SK-N-SH treated with all-trans-retinoic acid at 6 μM for 48 hours (cell line): ENCODE results near the gene PPP1R14B.

ENCODE experiments used
- ARNTL ChIP-seq: fragments of 450-650 bp; formaldehyde crosslinking; IDR thresholded peaks from 2 replicates; pipeline ENCODE4 v1.5.0; 2020; ENCODE audit warnings: low read depth, mild to moderate bottlenecking, moderate library complexity, borderline replicate concordance
- BACH2 ChIP-seq: fragments of 250-450 bp; sonication (Bioruptor Pico); IDR thresholded peaks from 2 replicates; pipeline ENCODE4 v1.9.0; 2021; ENCODE audit warnings: mild to moderate bottlenecking, borderline replicate concordance
- CREB5 ChIP-seq: fragments of 250-450 bp; sonication (Bioruptor Pico); IDR thresholded peaks from 2 replicates; pipeline ENCODE4 v1.5.1; 2020; ENCODE audit warnings: low read depth, mild to moderate bottlenecking, moderate library complexity
- CSRNP3 ChIP-seq: fragments of 250-450 bp; sonication (Bioruptor Pico); IDR thresholded peaks from 2 replicates; pipeline ENCODE4 v1.5.1; 2021; ENCODE audit warnings: mild to moderate bottlenecking, moderate library complexity
- ESRRG ChIP-seq: fragments of 250-450 bp; sonication (Bioruptor Pico); IDR thresholded peaks from 2 replicates; pipeline ENCODE4 v1.6.1; 2021; ENCODE audit warnings: mild to moderate bottlenecking
- PATZ1 ChIP-seq: fragments of 250-450 bp; sonication (Bioruptor Pico); IDR thresholded peaks from 2 replicates; pipeline ENCODE4 v1.8.0; 2020; ENCODE audit warnings: mild to moderate bottlenecking, moderate library complexity, borderline replicate concordance
- PPARA ChIP-seq: fragments of 250-450 bp; sonication (Bioruptor Pico); IDR thresholded peaks from 2 replicates; pipeline ENCODE4 v1.5.0; 2020; ENCODE audit warnings: mild to moderate bottlenecking, borderline replicate concordance
- RARB ChIP-seq: fragments of 250-450 bp; sonication (Bioruptor Pico); IDR thresholded peaks from 2 replicates; pipeline ENCODE4 v1.8.0; 2021; ENCODE audit warnings: mild to moderate bottlenecking, moderate library complexity
- TOX ChIP-seq: fragments of 250-450 bp; sonication (Bioruptor Pico); IDR thresholded peaks from 2 replicates; pipeline ENCODE4 v1.8.0; 2021; ENCODE audit warnings: mild to moderate bottlenecking, moderate library complexity, borderline replicate concordance
- TSHZ2 ChIP-seq: fragments of 250-450 bp; sonication (Bioruptor Pico); IDR thresholded peaks from 2 replicates; pipeline ENCODE4 v1.5.0; 2020; ENCODE audit warnings: mild to moderate bottlenecking, moderate library complexity
- ZC3H10 ChIP-seq: fragments of 250-450 bp; sonication (Bioruptor Pico); IDR thresholded peaks from 2 replicates; pipeline ENCODE4 v1.5.1; 2021; ENCODE audit warnings: mild to moderate bottlenecking, moderate library complexity
- ZFP3 ChIP-seq: fragments of 250-450 bp; sonication (Bioruptor Pico); IDR thresholded peaks from 2 replicates; pipeline ENCODE4 v1.5.0; 2020; ENCODE audit warnings: mild to moderate bottlenecking, moderate library complexity
- ZFP30 ChIP-seq: fragments of 450-650 bp; formaldehyde crosslinking; IDR thresholded peaks from 2 replicates; pipeline ENCODE4 v1.5.0; 2022; ENCODE audit warnings: mild to moderate bottlenecking, moderate library complexity
- ZNF565 ChIP-seq: fragments of 450-650 bp; formaldehyde crosslinking; conservative IDR thresholded peaks from 2 replicates; pipeline ENCODE4 v1.5.0; 2020; ENCODE audit warnings: low read depth, mild to moderate bottlenecking, moderate library complexity

- TF ChIP-seq ARNTL (CRISPR knock-in tag): no peak
- no peak for TF ChIP-seq ZFP30 (CRISPR knock-in tag)
- no peak for TF ChIP-seq CREB5 (CRISPR knock-in tag)
- no peak for TF ChIP-seq TSHZ2 (CRISPR knock-in tag)
- TF ChIP-seq PPARA: no peak
- no peak for TF ChIP-seq PATZ1
- TF ChIP-seq BACH2: no peak
- TF ChIP-seq CSRNP3 (CRISPR knock-in tag): no peak
- no peak for TF ChIP-seq ESRRG (CRISPR knock-in tag)
- no peak for TF ChIP-seq ZNF565
- TF ChIP-seq TOX: no peak
- TF ChIP-seq ZFP3 (CRISPR knock-in tag): no peak
- no peak for TF ChIP-seq RARB (CRISPR knock-in tag)
- TF ChIP-seq ZC3H10: no peak
These were observed 44.6 kb upstream of the PPP1R14B start, which contains the start of gene KCNK4 for GRCh38 chr11:64291262-64291751.
